ENCODE data around the gene RBM4B. TPM values are rescaled to one million over a fixed set of nuclear protein-coding genes. Genes with fewer than 3 reads are reported as not detected.
A peak's percentile ranks its signal among the peaks of the same experiment; 100 is the strongest.

The RBM4B gene
- total and polyA plus RNA-seq, 2 of the 13 experiments (the other 11 are each of a cell fraction or from before 2014, with no cell fraction given), result 25.8 to 32.4 TPM

DNA sequence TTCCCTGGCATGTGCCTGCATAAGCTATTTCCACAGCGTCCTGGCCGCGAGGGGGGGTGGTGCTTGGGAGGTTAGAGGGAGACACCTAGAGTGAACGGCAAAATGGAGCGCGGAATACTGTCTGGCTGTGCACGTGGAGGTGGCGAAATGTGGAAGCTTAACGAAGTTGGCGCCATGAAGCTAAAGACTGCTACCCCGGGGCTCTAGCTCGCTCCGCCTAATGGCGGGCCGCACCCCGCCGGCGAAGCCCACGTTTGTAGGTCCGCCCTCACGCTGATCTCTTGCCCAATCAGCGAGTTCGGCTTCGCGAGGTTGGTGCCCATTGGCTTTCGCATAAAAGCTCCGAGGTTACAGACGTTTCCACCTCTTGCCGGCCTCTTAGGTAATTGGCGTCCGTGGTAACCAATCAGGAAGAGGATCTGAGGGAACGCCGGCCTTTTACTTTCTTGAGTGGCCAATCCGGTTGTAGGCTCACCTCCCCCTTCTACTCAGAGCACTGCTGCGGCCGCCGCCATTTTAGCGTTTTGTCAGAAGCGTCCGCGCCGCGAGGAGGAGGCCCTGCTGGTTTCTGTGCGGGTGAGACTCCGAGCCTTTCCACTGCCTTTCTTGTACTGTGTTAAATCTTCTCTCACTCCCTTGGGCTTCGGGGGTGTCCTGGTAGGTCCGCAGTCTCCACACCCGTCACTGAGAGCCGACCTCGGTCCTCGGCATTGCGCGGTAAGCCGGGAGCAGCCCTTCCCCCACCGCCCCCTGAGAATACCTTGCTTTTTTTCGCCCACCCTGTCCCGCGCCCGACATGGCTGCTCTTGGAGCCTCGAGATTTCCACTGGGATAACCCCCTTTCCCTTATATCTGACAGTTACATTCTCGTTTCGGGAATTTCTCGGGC is 39.3 kb downstream of the RBM4B start, which contains the start of gene RBM4 (continued):
- TF ChIP-seq, protein P1, sequence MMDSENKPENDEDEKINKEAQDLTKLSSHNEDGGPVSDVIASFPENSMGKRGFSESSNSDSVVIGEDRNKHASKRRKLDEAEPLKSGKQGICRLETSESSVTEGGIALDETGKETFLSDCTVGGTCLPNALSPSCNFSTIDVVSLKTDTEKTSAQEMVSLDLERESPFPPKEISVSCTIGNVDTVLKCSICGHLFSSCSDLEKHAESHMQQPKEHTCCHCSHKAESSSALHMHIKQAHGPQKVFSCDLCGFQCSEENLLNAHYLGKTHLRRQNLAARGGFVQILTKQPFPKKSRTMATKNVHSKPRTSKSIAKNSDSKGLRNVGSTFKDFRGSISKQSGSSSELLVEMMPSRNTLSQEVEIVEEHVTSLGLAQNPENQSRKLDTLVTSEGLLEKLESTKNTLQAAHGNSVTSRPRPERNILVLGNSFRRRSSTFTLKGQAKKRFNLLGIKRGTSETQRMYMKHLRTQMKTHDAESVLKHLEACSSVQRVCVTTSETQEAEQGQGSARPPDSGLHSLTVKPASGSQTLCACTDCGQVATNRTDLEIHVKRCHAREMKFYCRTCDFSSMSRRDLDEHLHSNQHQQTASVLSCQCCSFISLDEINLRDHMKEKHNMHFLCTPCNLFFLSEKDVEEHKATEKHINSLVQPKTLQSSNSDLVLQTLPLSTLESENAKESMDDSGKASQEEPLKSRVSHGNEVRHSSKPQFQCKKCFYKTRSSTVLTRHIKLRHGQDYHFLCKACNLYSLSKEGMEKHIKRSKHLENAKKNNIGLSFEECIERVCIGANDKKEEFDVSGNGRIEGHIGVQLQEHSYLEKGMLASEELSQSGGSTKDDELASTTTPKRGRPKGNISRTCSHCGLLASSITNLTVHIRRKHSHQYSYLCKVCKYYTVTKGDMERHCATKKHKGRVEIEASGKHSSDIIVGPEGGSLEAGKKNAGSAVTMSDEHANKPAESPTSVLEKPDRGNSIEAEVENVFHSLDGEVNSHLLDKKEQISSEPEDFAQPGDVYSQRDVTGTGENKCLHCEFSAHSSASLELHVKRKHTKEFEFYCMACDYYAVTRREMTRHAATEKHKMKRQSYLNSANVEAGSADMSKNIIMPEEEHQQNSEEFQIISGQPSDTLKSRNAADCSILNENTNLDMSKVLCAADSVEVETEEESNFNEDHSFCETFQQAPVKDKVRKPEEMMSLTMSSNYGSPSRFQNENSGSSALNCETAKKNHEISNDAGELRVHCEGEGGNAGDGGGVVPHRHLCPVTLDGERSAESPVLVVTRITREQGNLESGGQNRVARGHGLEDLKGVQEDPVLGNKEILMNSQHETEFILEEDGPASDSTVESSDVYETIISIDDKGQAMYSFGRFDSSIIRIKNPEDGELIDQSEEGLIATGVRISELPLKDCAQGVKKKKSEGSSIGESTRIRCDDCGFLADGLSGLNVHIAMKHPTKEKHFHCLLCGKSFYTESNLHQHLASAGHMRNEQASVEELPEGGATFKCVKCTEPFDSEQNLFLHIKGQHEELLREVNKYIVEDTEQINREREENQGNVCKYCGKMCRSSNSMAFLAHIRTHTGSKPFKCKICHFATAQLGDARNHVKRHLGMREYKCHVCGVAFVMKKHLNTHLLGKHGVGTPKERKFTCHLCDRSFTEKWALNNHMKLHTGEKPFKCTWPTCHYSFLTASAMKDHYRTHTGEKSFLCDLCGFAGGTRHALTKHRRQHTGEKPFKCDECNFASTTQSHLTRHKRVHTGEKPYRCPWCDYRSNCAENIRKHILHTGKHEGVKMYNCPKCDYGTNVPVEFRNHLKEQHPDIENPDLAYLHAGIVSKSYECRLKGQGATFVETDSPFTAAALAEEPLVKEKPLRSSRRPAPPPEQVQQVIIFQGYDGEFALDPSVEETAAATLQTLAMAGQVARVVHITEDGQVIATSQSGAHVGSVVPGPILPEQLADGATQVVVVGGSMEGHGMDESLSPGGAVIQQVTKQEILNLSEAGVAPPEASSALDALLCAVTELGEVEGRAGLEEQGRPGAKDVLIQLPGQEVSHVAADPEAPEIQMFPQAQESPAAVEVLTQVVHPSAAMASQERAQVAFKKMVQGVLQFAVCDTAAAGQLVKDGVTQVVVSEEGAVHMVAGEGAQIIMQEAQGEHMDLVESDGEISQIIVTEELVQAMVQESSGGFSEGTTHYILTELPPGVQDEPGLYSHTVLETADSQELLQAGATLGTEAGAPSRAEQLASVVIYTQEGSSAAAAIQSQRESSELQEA (CRISPR knock-in tag; IDR thresholded peaks at IDR 0.05; ENCODE audit: not compliant biosample characterization), result no peak
- TF ChIP-seq TARDBP (CRISPR knock-in tag; IDR thresholded peaks at IDR 0.05) (peak; percentile 26; the same call in 1 of the 2 replicates), ZFX (CRISPR knock-in tag; IDR thresholded peaks at IDR 0.05; ENCODE audit: low read depth) (peak; percentile 83), ZSCAN12 (CRISPR knock-in tag; IDR thresholded peaks at IDR 0.05) (no peak), PTBP1 (IDR thresholded peaks at IDR 0.05; ENCODE audit: low read depth, low read length, poor library complexity, severe bottlenecking) (no peak), PRPF4 (IDR thresholded peaks at IDR 0.05; ENCODE audit: low read depth, low read length, poor library complexity, severe bottlenecking) (peak; percentile 45), ZNF768 (CRISPR knock-in tag; IDR thresholded peaks at IDR 0.05) (no peak), JDP2 (CRISPR knock-in tag; IDR thresholded peaks at IDR 0.05; ENCODE audit: borderline replicate concordance) (no peak)
- TF ChIP-seq, protein P2, sequence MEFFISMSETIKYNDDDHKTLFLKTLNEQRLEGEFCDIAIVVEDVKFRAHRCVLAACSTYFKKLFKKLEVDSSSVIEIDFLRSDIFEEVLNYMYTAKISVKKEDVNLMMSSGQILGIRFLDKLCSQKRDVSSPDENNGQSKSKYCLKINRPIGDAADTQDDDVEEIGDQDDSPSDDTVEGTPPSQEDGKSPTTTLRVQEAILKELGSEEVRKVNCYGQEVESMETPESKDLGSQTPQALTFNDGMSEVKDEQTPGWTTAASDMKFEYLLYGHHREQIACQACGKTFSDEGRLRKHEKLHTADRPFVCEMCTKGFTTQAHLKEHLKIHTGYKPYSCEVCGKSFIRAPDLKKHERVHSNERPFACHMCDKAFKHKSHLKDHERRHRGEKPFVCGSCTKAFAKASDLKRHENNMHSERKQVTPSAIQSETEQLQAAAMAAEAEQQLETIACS (CRISPR knock-in tag; IDR thresholded peaks at IDR 0.05), result no peak
- TF ChIP-seq, protein P3, sequence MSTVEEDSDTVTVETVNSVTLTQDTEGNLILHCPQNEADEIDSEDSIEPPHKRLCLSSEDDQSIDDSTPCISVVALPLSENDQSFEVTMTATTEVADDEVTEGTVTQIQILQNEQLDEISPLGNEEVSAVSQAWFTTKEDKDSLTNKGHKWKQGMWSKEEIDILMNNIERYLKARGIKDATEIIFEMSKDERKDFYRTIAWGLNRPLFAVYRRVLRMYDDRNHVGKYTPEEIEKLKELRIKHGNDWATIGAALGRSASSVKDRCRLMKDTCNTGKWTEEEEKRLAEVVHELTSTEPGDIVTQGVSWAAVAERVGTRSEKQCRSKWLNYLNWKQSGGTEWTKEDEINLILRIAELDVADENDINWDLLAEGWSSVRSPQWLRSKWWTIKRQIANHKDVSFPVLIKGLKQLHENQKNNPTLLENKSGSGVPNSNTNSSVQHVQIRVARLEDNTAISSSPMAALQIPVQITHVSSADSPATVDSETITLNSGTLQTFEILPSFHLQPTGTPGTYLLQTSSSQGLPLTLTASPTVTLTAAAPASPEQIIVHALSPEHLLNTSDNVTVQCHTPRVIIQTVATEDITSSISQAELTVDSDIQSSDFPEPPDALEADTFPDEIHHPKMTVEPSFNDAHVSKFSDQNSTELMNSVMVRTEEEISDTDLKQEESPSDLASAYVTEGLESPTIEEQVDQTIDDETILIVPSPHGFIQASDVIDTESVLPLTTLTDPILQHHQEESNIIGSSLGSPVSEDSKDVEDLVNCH (CRISPR knock-in tag; IDR thresholded peaks at IDR 0.05), result 0 out of 2 replicates have a peak, but pooled peaks have one; percentile 66
- TF ChIP-seq, protein P4, sequence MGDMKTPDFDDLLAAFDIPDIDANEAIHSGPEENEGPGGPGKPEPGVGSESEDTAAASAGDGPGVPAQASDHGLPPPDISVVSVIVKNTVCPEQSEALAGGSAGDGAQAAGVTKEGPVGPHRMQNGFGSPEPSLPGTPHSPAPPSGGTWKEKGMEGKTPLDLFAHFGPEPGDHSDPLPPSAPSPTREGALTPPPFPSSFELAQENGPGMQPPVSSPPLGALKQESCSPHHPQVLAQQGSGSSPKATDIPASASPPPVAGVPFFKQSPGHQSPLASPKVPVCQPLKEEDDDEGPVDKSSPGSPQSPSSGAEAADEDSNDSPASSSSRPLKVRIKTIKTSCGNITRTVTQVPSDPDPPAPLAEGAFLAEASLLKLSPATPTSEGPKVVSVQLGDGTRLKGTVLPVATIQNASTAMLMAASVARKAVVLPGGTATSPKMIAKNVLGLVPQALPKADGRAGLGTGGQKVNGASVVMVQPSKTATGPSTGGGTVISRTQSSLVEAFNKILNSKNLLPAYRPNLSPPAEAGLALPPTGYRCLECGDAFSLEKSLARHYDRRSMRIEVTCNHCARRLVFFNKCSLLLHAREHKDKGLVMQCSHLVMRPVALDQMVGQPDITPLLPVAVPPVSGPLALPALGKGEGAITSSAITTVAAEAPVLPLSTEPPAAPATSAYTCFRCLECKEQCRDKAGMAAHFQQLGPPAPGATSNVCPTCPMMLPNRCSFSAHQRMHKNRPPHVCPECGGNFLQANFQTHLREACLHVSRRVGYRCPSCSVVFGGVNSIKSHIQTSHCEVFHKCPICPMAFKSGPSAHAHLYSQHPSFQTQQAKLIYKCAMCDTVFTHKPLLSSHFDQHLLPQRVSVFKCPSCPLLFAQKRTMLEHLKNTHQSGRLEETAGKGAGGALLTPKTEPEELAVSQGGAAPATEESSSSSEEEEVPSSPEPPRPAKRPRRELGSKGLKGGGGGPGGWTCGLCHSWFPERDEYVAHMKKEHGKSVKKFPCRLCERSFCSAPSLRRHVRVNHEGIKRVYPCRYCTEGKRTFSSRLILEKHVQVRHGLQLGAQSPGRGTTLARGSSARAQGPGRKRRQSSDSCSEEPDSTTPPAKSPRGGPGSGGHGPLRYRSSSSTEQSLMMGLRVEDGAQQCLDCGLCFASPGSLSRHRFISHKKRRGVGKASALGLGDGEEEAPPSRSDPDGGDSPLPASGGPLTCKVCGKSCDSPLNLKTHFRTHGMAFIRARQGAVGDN (CRISPR knock-in tag; IDR thresholded peaks at IDR 0.05), result peak; percentile 97

Measured in HepG2 (cell line).